DMS79 treated with DMSO at 0.1 percent for 48 hours (cell line): ENCODE results near the gene PDE9A.
"Not testable (repeated sequence)": the region's sequence is repeated elsewhere in the genome, so short reads cannot be mapped to it uniquely, and the experiment has no call there.

ENCODE experiments used
- DNase-seq: peaks from one replicate; lab custom pipeline; 2025; lab: John Stamatoyannopoulos, UW

The PDE9A gene

DNA sequence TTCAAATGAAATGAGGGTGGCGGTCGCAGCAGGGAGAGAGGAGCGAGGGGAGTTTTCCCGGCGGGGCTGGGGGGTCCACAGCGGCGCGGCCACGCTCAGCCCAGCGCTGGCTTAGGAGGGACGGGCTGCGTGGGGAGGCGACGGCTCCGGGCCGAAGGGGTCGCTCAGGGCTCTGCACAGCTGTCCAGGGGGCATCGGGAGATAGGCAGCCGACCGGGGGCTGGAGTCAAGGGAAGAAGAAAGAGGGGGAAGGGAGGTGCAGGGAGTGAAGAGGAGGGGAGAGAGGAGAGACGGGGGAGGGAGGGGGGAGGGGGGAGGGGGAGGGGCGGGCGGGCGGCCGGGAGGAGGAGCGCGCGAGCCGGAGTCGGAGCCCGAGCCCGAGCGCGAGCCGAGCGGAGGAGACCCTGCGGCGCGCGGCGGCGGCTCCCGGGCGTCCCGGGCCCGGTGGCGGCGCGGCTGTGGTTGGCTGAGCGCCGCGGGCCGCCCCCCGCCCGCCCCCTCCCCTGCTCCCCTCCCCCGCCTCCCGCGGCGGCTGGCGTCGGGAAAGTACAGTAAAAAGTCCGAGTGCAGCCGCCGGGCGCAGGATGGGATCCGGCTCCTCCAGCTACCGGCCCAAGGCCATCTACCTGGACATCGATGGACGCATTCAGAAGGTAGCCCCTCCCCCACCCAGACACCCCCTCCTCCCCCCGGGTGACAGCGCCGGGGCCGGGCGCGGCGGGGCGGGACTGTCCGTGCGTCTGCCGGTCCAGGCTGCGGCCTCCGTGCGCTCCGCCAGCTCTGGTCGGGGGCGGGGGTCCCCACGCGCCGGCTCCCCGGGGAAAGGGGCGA is at the start of gene PDE9A:
TSS of gene PDE9A (plus strand) at position 391 of the 831 bp plus-strand sequence. CDS start at position 585, 194 bp downstream.
- no peak for DNase-seq

DNA sequence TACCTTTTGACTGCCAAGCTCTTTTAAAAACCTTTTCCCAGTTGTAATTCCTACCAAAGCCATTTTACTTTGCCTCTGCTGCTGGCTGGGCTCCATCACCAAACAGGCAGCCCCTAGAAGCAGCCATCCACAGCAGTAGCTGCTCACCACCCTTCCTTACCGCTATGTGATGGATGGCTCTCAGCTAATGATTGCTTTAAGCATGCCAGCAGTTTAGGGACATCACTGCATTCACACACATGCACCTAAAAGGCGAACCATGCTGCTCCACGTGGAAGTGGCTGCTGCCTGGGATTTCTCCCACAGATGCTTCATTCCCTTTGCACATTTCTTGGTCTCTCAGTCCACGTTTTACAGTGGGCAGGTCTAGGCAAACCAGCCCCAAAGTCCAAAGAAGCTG is 46.3 kb upstream of the PDE9A start:
- no peak for DNase-seq

DNA sequence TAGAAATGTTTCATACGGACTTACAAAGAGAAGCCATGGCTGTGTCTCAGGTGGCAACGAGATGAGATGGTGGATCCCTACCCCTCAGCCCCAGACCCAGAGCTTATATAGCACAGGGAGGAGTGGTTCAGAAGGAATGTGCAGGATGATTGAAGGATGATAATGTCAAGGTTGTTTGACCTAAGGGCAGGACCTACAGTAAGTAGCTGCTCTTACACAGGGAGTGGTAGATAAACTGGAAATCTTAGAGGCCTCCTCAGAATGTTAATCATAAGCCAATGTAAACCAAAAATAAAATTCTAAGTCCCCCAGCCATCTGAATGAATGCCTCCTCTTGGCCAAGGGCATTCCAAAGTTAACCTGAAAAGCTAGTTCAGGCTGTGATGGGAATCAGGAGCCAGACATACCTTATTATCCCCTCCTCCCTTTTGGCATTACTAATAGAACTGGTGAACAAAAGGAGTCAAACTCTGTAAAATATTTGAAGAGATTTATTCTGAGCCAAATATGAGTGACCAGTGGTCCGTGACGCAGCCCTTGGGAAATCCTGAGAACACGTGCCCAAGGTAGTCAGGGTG is 45.8 kb upstream of the PDE9A start:
- no peak for DNase-seq

DNA sequence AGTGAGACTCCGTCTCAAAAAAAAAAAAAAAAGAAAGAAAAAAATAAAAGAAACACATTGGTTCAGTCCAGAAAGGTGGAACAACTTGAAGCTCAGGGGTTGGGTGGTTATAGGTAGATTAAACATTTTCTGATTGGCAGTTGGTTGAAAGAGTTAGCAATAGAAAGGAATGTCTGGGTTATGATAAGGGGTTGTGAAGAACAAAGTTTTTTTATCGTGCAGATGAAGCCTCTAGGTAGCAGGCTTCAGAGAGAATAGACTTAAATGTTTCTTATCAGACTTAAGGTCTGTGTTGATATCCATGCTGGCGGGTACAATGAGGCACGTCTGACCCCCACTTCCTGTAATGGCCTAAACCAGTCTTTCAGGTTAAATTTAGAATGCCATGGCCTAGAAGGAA is 45.0 kb upstream of the PDE9A start:
- no peak for DNase-seq

DNA sequence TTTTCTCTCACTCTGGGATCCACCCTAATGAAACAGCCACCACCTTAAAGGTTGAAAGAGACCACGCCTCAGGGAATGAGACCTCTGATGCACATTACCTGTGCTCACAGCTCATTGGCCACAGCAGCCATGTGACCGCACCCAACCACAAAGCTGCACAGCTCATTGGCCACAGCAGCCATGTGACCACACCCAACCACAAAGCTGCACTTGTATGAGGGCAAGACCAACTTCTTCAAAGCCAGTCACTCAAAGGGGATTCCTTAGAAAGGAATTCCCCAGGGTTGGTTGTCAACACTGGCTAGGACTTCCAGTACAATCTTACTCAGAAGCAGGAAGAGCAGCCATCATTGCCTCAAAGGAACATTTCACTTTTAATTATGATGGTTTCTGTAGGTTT is 43.6 kb upstream of the PDE9A start:
- DNase-seq, result no peak

DNA sequence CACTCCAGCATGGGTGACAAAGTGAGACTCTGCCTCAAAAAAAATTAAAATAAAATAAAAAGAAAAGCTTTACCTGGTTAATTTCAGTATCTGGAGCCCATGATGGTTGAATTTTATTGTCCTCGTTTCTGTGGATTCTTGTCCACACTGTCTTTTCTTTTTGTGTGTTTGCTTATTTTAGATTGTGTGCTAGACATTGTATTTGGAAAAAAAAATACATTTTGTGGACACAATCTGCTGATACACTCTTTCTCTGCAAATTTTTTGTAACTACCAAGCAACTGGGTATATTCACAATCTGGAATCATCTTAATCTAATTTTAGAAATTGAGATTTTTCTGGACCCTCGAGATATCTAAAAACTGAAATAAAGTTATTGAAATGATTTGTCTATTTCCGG is 41.6 kb upstream of the PDE9A start:
- no peak for DNase-seq

DNA sequence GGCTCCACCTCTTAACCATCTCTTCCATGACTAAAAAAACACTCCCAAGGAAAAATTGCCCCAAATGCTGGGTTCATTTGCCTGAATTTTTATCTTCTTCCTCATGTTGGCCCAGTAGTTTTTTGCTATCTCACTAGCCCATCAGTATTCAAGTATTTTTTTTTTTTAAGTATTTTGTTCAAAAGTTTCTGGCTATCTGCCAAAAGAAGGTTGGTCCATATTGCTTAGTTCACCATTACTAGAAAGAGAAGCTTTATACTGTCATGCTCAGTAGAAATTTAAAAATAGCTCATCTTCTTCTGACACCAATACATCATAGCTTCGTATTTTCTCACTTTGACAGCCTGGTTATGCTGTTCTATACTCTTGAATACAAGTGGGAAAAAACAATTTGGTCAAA is 41.0 kb upstream of the PDE9A start:
- DNase-seq, result no peak

DNA sequence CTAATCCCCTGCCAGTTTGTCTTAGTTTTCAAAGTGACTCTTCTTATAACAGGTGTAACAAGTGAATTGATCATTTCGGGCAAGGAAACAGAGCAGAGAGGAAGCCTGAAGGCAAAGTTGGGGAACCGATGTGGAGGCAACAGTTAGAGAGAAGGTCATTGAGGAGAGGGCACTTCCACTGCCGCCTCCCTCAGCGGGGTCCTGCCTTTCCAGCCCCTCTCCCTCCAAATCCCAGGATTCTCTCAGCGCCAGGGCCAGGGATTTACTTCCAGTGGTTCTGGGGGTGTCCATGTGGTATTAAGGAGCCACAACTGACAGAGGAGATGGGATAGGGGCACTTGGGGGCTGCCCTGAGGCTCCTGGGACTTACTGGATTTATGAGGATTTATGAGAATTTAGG is 39.7 kb upstream of the PDE9A start:
- no peak for DNase-seq

DNA sequence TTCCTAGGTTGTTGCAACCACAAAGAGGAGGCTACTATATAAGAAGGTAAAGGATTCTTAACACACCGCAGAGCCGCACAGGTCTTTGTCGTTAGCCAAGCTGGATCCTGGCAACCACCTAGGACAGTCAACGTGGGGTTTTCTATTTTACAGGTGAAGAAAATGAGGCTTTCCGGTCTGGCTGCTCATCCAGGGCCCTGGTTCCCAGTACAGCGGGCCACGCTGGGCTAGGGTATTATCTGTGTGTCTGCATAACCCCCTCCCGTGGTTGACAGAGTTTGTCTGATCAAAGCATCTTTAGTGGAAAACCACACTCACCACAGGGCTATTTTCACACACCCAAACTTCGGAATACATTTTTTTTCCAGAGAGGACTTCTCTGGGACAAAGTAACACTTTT is 39.0 kb upstream of the PDE9A start:
- no peak for DNase-seq

DNA sequence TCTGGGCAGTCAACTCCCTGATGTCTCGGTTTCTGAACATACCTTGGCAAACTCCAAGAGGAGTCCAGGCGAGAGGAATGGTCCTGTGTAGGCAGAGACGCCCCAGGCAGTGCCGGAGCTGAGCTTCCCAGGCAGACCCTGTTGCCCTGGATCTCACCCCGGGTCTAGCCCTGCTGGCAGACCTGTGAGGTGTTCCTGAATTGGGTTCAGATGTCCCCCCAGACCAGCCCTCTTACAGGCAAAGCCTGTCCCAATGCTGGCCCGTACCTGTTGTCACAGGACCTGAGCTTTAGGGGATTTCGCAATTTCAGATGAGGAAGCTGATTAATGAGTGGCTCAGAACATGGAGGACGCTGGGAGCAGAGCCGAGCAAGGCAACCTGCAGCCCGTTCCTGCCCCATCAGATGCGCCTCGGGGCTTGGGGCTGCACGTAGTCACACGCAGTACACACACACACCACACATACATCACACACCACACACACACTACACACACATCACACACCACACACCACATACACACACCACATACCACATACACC is 38.5 kb upstream of the PDE9A start:
- DNase-seq, result no peak

DNA sequence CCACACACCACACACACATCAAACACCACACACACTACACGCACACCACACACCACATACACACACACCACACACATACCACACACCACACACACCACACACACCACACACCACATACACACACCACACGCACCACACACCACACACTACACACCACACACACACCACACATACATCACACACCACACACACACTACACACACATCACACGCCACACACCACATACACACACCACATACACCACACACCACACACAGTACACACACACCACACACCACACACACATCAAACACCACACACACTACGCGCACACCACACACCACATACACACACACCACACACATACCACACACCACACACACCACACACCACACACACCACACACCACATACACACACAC is 38.0 kb upstream of the PDE9A start:
- DNase-seq, result not testable (repeated sequence)

DNA sequence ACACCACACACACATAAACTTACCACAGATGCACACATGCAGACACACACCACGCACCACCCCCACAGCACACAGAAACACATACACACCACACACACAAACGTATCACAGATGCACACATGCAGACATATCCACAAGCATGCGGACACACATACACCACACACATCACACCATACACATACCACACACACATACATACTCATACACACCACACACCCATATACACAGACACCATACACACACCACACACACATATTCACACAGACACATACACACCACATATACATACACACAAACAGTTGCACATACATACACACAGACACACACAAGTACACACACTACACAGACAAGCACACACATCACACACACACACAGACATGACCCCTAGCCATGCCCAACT is 37.5 kb upstream of the PDE9A start:
- DNase-seq, result no peak

DNA sequence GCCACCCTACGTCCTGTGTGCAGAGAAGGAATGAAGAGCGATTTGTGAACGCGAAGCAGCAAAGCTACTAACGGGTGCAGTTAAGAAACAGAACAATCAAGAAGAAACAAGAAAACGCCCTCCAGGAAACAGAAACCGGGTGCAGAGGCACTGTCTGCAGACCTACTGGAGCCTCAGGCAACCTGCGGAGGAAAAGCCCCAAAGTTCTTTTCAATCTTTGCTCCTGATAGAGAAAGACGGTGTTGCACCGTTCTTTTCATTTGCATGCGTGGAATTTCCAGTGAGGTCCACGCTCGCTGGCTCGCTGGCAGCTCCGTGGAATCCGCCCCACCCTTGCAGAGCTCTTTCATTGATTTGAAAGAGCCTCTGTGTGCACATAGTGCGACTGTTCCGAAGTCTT is 37.0 kb upstream of the PDE9A start:
- no peak for DNase-seq

DNA sequence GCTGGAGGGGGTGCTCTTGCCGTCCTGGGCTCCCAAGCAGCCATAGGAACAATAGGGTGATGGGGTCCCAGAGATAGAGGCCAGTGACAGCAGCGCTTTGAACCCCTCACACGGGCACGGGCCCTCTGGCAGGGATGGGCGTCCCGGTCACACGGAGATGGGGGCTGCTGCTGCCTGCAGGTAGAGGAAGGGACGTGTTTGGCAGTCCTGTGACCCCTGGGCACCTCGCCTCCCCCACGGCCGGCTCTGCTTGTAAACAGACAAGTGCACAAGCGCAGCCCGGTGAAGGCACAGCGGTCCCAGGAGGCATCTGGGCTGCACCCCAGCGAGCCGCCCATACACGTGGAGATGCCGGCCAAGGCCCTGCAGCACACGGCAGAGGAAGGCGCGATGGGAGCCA is 36.5 kb upstream of the PDE9A start:
- no peak for DNase-seq

DNA sequence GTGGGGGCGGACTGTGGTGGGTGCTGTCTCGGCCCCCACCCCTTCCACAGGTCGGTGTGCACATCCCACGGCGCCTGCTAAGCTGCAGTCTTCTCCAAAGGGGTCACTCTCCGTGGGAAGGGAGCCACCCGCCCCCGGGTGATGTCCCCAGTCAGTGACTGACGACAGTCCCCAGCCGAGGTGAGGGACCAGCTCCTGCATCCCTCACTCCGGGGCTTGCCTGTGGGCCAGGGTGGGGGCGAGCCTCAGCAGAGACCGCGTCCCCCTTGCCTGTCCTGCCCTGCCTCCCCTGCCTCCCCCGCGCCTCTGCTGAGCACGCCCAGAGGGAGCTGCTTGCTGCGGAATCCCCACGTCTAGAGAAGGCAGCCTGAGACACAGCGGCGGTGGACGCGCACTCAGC is 35.9 kb upstream of the PDE9A start:
- DNase-seq, result no peak

DNA sequence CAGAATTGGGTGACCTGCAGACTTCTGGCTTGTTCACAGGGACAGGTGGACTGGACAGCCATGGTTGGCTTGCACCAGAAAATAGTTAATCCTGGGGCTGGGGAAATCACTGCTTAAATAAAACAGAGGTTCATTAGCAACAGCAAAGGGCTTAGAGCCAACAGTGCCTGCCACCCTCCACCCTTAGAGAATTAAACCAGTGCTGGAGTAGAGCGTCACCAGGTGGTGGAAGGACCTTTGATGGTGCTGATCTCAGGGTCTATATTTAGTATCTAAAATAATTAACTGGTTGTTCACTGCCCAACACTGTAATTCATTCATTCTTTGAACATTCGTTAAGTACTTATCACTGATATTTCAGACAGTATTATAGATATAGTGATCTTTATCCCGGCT is 34.7 kb upstream of the PDE9A start:
- DNase-seq, result peak; percentile 6

DNA sequence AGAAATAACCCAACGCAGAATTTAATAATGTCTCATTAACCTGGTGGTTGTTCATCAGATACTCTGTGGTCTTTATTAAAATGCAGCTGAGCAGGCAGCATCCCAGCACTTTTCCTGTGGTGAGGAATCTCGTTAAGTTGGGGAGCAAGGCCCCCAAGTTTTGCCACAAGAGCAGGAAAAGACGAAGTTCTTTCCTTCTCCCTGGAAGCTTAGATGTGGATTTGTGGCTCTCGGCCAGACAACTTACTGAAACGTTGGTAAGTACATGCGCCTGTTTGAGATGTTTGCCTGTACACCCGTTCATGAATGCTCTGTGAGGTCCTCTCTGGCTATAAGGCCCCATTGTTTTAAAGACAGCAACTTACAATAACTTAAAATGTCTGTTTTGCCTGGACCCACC is 34.3 kb upstream of the PDE9A start:
- DNase-seq, result no peak

DNA sequence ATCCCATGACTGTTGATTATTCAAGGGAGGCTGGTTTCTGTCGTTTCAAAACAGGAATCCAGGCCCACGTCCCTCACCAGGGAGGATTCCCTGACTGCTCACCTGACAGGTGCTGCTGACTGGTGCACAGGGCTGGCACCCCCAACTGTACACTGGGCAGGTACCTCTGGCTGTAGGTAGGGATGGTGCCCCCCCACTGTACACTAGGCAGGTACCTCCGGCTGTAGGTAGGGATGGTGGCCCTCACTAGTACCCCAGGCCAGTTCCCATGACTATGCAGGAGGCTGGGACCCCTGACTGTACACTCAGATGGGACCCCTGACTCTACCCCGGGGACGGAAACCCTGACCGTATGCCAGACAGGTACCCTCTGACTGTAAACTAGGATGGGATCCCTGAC is 33.6 kb upstream of the PDE9A start:
- DNase-seq, result no peak

DNA sequence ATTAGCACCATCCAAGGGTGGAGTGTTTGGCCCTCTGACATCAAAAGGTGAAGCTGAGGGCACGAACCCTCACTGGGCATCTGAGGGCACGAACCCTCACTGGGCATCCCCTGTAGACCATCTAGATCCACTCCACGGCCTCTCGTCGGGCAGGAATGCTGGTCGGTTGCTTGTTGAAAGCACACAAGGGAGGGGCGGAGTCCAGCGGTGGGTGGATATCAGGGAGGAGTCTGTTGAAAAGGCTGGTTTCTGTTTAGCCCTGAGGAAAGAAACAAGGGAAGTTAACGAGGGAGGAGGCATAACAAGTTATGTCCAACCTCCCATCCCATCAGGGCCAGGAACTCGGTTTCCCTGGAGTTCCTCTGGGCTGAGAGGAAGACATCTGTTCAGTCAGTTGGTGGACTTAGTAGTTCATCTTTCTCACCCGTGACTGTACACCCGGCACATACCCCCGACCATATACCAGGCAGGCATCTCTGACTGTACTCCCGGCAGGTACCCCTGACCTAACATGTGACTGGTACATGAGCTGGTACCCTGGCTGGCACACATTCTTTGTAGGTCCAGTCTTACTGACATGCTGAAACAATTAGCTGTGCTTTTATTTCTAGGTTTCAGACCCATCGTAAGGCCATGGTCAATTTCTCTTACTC is 32.1 kb upstream of the PDE9A start:
- peak; percentile 64 for DNase-seq

DNA sequence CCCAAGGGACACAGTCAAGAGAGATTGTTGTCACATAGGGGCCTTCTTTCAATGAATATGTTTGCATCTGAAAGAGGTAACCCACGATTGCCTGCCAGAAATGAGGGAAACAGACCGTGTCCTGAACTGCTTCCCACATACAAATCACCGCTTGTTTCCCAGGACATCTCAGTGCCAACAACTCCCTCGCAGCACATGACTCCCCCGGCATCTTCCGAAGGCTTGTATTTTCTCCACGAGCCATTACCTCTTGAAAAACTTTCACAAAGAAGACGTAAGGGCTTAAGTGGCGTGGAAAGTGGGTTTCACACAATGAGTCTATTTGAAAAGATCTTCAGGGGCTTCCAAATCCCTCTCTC is 31.6 kb upstream of the PDE9A start:
- peak; percentile 99 for DNase-seq

DNA sequence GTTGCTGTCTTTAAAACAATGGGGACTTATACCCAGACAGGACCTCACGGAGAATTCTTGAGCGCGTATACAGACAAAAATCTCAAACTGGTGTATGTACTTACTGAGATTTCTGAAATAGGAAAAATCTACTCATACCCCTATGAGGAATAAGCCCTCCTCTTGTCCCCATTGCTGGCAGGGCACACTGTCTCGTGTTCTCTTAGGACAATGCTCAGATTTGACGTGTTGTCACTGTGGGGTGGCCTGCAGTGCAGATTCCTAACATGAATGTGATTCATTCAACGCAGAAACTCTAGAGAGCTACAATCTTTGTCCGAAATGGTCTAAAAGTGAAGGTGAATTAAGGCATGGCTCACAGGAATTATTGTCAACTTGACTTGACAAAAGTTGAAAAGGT is 31.1 kb upstream of the PDE9A start:
- no peak for DNase-seq

DNA sequence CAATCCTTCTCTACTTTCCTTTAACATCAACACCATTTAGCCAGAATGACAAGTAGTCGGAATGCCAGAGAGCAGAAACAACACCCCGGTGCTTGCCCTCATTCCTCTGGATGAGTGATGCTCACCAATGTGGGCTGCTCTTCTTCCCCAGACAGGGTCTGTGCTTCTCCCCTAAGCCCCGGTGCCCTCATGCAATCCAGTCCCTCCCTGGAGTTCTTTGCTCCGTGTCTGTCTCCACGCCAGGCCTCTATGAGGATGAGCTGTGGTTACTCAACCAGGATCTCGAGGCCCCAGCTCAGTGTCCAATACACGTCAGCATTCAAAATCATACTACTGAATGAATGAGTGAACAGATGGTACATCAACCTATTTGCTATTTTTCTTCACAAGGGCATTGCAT is 29.7 kb upstream of the PDE9A start:
- no peak for DNase-seq

DNA sequence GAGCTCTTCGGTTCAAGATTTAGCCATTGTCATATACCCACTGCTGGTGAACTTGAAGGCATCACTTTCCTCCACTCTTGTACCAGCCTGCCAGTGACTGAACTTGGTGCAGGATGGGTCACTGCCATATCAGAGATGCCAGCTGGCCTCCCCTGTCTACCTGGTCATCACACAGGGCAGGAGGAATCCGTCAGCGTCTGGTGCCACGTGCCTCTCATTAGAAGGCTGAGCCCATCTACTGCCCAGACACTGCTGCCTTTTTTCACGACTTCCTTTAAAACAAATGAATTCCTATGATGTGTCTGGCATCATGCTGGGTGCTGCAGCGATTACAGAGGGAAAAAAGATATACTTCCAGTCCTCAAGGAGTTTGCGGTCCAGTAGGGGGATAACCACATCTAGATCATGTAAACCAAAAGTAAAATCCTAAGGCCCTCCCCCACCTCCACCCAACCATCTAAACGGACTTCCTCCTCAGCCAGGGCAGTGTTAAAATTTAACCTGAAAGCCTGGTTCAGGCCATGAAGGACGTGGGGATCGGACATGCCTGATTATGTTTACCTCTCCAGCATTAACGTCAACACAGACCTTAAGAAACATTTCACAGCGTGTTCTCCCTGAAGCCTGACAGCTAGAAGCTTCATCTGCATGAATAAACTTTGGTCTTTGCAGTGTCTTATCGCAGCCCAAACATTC is 29.2 kb upstream of the PDE9A start:
- no peak for DNase-seq
